HepG2 (cell line): ENCODE data around the gene CFAP119. TPM values are rescaled to one million over a fixed set of nuclear protein-coding genes. Genes with fewer than 3 reads are reported as not detected.

Source experiments
- DPF2 ChIP-seq: sonication (generic); formaldehyde crosslinking; IDR thresholded peaks from 2 replicates; pipeline ENCODE4 v1.4.0; 2020; ENCODE audit warnings: mild to moderate bottlenecking, low read depth, missing genetic modification reagents, borderline replicate concordance
- GPBP1L1 ChIP-seq: sonication (generic); formaldehyde crosslinking; IDR thresholded peaks from 2 replicates; pipeline ENCODE4 v1.5.0; 2020; ENCODE audit warnings: mild to moderate bottlenecking, missing genetic modification reagents
- GTF2F1 ChIP-seq: fragments of 150-350 bp; IDR thresholded peaks from 2 replicates; pipeline ENCODE4 v1.6.1; 2014; ENCODE audit warnings: low read length
- HNF4G ChIP-seq, 2 experiments: sonication (generic) in 1 of 2; formaldehyde crosslinking in 1 of 2; IDR thresholded peaks; 2 replicates each; pipeline versions ENCODE4 v1.4.0 to v1.6.1; 2011 to 2020; ENCODE audit warnings: borderline replicate concordance in 2 of 2, low read depth in 2 of 2, mild to moderate bottlenecking in 2 of 2, low read length in 1 of 2, missing genetic modification reagents in 1 of 2, moderate library complexity in 1 of 2
- MZF1 ChIP-seq: sonication (generic); formaldehyde crosslinking; IDR thresholded peaks from 2 replicates; pipeline ENCODE4 v1.8.1; 2023; ENCODE audit warnings: mild to moderate bottlenecking, missing genetic modification reagents, borderline replicate concordance
- NCOR1 ChIP-seq: fragments of 200-600 bp; sonication (generic); IDR thresholded peaks from 2 replicates; pipeline ENCODE4 v1.7.0; 2017; ENCODE audit warnings: antibody characterized with exemption, low read length, borderline replicate concordance
- POLR2AphosphoS5 ChIP-seq: IDR thresholded peaks from 2 replicates; pipeline ENCODE4 v1.6.1; 2012; ENCODE audit warnings: low read depth, low read length
- SNAPC5 ChIP-seq: sonication (generic); formaldehyde crosslinking; IDR thresholded peaks from 2 replicates; pipeline ENCODE4 v1.8.1; 2023; ENCODE audit warnings: mild to moderate bottlenecking, missing genetic modification reagents, borderline replicate concordance
- ZNF142 ChIP-seq: sonication (generic); formaldehyde crosslinking; IDR thresholded peaks from 2 replicates; pipeline ENCODE4 v1.4.0; 2020; ENCODE audit warnings: missing genetic modification reagents
- ZNF383 ChIP-seq: sonication (generic); formaldehyde crosslinking; IDR thresholded peaks from 2 replicates; pipeline ENCODE4 v1.4.0; 2020; ENCODE audit warnings: missing genetic modification reagents, mild to moderate bottlenecking, borderline replicate concordance
- ZNF543 ChIP-seq: sonication (generic); formaldehyde crosslinking; IDR thresholded peaks from 2 replicates; pipeline ENCODE4 v1.4.0; 2020; ENCODE audit warnings: mild to moderate bottlenecking, missing genetic modification reagents
- ZNF646 ChIP-seq: sonication (generic); formaldehyde crosslinking; IDR thresholded peaks from 2 replicates; pipeline ENCODE4 v1.9.0; 2021; ENCODE audit warnings: mild to moderate bottlenecking, missing genetic modification reagents
- ZUFSP ChIP-seq: sonication (generic); formaldehyde crosslinking; IDR thresholded peaks from 2 replicates; pipeline ENCODE4 v1.9.0; 2021; ENCODE audit warnings: missing genetic modification reagents, mild to moderate bottlenecking, borderline replicate concordance
- polyA plus RNA-seq, 8 experiments: library from polyadenylated mRNA; depleted of rRNA in 3 of 8; stranded (reverse) in 7 of 8; unstranded in 1 of 8; fragments of >200 nt; fragmentation: Illumina TruSeq in 4 of 8; extraction: Trizol in 4 of 8; gene quantifications; 2 replicates each; pipeline versions ENCODE4 v1.2.1 to v1.2.3, GENCODE V29; 2011 to 2016; ENCODE audit warnings: low read depth in 4 of 8, missing spikeins in 1 of 8, mixed read lengths in 1 of 8; ENCODE audit not compliant: insufficient read depth in 1 of 8
- total RNA-seq, 5 experiments: library from RNA; depleted of rRNA; stranded (reverse); fragments of >200 nt; fragmentation: Illumina TruSeq; extraction: Trizol; gene quantifications; 2 replicates each; pipeline ENCODE4 v1.2.3, GENCODE V29; 2016; ENCODE audit warnings: low read depth in 1 of 5

The CFAP119 gene
- total and polyA plus RNA-seq, 2 of the 13 experiments (the other 11 are each of a cell fraction or from before 2014, with no cell fraction given), result 6.4 TPM

- peak; percentile 68; the same call in 1 of the 2 replicates for TF ChIP-seq HNF4G (IDR thresholded peaks at IDR 0.05; ENCODE audit: borderline replicate concordance, low read depth, low read length)
- no peak for TF ChIP-seq HNF4G (CRISPR knock-in tag; IDR thresholded peaks at IDR 0.05; ENCODE audit: borderline replicate concordance, low read depth)
- TF ChIP-seq ZNF646, result no peak
- peak; percentile 60; the same call in 1 of the 2 replicates for TF ChIP-seq NCOR1
- no peak for TF ChIP-seq ZUFSP (CRISPR knock-in tag)
- no peak for TF ChIP-seq ZNF142 (CRISPR knock-in tag)
- no peak for TF ChIP-seq SNAPC5 (CRISPR knock-in tag)
- TF ChIP-seq GPBP1L1 (CRISPR knock-in tag), result no peak
- TF ChIP-seq ZNF383, result no peak
- no peak for TF ChIP-seq ZNF543 (CRISPR knock-in tag)
- no peak for TF ChIP-seq GTF2F1
- TF ChIP-seq POLR2AphosphoS5, result peak; percentile 22; the same call in 1 of the 2 replicates
- no peak for TF ChIP-seq MZF1 (CRISPR knock-in tag)
- TF ChIP-seq DPF2 (CRISPR knock-in tag), result peak; percentile 67; the same call in 1 of the 2 replicates
Measured at GRCh38 chr16:30745082-30745481, 16.8 kb downstream of the CFAP119 start (continued).
